IPS-NIHi7 (cell line): ENCODE measurements around the gene ATG4D.

ENCODE experiments used
- DNase-seq: peaks from one replicate; pipeline ENCODE4 v3.0.0; 2012; ENCODE audit warnings: mixed read lengths; ENCODE audit errors: extremely low spot score

The ATG4D gene

DNA sequence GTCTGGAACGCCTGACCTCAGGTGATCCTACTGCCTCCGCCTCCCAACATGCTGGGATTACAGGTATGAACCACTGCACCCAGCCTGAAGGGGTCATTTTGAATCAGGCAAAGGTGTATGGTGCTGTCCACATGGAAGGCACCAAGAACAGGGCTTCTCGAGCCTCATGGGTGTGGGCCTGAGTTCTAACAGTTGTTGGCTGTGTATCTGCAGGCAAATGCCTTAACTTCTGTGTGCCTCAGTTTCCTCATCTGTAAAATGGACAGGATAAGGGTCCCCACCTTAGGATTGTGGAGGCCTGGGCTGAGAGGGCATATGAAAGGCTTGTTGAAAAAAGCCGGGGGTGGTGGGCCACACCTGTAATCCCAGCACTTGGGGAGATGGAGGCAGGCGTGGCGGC lies 34.2 kb downstream of the ATG4D start:
- DNase-seq: no peak

DNA sequence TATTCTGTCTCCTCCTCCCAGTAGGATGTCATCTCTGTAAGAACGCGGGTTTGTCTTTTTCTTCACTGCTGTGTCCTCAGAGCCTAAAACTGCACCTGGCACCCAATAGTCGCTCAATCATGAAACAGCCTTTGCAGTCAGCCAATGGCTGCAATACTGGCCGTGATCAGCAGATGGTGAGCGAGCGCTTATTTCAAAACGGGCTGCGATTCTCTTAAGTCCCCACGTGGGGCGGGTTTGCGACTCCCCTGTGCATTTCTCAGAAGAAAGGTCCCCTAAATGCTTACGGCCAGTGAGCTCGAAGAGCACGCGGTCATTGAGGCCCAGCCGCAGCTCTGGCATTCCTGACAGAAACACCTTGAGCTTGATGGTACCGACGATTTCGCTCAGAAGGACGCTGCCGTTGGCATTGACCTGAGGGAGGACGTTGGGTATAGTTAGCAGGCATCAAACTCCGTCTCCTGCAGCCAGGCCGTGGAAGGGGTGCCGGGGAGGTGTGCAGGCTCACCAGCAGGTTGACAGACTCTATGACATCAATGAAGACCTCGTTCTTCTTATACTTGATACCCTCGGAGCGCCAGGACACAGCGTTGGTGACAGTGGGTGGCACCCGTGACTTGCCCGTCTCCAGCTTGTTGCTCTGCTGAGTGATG lies 37.4 kb downstream of the ATG4D start:
- peak; percentile 77 for DNase-seq

DNA sequence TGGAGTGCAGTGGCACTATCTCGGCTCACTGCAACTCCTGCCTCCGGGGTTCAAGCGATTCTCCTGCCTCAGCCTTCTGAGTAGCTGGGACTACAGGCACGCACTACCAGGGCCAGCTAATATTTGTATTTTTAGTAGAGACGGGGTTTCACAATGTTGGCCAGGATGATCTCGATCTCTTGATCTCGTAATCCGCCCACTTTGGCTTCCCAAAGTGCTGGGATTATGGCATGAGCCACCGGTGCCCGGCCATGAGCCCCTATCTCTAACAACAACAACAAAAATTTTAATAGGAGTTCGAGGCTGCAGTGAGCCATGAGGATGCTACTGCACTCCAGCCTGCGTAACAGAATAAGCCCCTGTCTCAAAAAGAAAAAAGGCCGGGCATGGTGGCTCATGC lies 38.4 kb downstream of the ATG4D start:
- DNase-seq: no peak

DNA sequence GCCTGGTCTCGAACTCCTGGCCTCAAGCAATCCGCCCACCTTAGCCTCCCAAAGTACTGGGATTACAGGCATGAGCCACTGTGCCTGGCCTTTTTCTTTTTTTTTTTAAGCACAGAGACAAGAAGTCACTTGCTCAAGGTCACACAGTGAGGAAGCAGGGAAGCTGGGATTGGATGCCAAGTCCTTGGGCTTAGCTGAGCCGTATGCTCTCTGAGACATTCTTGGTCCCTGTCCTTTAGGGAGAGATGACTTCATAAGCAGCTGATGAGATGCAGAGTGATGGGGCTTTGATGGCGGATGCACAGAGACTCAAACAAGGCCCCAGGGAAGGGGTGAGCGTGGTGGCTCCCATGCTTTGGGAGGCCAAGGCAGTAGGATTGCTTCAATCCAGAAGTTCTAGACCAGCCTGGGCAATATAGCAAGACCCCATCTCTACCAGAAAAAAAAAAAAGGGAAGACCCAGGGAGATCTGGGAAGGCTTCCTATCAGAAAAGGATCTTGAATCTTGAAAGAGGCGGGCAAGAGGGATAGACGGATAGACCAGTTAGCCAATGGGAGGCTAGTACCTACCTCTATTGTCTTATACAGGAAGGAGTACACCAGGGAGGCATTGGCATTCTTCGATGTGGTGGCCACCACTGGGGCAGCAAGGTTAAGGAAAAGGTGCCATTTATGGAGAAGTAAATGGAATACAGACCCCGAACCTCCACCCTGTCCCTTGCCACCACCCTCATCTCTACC lies 39.5 kb downstream of the ATG4D start:
- DNase-seq: no peak

DNA sequence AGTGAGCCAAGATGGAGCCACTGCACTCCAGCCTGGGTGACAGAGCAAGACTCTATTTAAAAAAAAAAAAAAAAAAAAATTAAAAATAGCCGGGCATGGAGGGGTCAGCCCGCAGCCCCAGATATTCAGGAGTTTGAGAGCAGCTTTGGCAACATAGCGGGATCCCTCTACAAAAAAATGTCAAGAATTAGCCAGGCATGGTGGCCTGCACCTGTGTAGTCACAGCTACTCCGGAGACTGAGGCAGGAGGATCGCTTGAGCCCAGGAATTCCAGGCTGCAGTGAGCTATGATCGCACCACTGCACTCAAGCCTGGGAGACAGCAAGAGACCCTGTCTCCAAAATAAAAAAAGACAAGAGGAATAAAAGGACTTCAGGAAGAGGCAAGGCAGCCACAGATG lies 42.7 kb downstream of the ATG4D start:
- no peak for DNase-seq

DNA sequence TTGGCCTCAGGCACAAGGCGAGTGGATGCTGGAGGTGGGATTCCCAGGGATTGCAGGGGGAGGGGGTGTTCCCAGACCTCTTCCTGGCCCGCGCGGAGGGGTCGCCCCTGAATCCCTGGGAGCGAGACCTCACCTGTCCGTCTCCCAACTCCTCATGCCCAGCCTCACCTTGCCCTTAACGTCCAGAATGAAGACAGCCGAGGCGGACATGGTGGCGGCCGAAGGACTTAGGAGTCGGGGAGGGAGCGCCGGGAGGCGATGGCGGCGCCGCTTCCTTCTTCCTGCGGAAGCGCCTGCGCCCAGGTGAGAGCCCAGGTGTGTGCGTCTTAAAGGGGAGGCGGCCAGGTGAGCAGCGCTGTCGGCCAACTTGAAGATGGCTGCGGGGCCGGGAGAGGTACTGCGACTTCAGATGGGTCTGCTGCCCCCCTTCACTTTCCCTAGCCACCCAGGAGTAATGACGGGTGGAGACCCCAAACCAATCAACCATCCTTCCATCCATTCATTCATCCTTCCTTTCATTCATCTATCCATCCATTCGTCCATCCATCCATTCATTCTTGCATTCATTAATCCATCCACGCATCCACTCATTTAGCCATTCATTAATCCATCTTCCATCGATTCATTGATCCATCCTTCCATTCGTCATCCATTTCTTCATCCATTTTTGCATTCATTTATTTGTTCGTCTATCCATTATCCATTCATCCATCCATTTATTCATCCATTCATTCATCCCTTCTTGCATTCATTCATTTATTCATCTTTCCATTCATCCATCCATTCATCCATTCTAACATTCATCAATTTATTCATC lies 43.5 kb downstream of the ATG4D start, which contains the start of gene AP1M2:
AP1M2 (minus strand) TSS at position 291 of the 817 bp plus-strand sequence; CDS start at position 210, 81 bp downstream.
- DNase-seq: peak; percentile 74

DNA sequence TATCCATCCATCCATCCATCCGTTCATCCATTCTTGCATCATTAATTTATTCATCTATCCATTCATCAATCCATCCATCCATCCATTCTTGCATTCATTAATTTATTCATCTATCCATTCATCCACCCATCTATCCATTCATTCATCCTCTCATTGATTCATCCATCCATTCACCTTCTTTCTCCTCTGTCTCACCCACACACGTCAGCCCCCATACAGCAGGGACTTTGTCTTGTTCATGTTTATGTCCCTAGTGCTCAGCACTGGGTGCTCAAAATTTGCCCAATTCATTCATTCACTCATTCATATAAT lies 44.1 kb downstream of the ATG4D start:
- no peak for DNase-seq

DNA sequence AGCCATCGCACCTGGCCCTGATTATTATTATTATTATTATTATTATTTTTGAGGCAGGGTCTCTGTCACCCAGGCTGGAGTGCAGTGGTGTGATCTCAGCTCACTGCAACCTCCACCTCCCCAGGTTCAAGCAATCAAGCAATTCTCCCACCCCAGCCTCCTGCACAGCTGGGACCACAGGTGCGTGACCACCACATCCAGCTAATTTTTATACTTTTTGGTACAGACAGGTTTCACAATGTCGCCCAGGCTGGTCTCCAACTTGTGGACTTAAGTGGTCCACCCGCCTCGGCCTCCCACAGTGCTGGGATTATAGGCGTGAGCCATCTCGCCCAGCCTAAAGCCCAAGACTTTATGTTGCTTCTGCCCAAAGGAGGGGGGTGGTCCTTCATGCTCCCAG lies 49.4 kb downstream of the ATG4D start:
- no peak for DNase-seq

DNA sequence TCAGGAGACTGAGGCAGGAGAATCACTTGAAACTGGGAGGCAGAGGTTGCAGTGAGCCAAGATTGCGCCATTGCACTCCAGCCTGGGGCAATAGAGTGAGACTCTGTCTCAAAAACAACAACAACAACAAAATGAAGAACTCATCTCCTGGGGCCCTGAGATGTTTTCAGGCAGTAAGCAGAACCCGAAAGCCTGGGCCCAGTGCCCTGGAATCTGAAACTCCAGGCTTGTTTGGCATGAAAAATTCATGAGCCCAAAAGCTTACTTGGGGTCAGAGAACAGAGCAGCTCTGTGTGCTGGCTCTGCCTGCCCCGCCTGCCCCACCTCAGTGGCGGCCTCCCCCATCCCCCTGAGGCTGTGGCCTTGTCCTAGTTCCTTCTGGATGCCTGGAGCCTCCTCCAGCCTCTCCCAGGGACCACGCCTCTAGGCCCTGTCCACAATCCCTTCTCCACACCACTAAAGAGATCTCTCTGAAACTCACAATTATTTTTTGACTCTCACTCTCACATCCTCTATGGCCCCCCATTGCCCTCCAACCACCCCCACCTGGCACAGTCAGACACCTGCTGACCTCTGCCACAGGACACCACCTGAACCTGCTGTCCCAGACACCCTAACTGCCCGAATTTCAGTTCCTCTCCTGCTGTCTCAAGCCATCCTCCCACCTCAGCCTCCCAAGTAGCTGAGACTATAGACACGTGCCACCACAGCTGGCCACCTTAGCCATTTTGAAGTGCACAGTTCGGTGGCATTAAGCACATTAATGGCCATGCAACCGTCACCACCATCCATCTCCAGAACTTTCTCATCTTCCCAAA lies 50.3 kb downstream of the ATG4D start:
- DNase-seq: no peak

DNA sequence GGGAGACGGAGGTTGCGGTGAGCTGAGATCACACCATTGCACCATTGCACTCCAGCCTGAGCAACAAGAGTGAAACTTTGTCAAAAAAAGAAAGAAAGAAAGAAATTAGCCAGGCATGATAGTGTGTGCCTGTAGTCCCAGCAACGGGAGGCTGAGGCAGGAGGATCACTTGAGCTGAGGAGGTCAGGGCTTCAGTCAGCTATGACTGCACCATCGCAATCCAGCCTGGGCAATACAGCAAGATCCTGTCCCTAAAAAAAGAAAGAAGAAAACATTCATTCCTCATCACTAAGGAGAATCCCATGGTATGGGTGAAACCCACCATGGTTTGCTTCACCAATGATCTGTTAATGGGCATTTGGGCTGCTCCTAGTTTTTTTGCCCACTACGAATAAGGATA lies 56.4 kb downstream of the ATG4D start:
- DNase-seq: no peak

DNA sequence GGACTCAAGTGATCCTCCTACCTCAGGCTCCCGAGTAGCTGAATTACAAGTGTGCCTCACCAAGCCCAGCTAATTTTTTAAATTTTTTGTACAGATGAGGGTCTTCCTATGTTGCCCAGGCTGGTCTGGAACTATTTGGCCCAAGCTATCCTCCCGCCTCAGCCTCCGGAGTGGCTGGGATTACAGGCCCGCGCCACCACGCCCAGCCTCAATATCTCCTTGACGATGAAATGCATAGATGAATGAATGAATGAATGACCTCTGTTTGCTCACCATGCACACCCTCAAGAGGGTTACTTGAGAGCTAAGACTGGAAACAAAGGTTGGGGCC lies 58.3 kb downstream of the ATG4D start:
- DNase-seq: no peak

DNA sequence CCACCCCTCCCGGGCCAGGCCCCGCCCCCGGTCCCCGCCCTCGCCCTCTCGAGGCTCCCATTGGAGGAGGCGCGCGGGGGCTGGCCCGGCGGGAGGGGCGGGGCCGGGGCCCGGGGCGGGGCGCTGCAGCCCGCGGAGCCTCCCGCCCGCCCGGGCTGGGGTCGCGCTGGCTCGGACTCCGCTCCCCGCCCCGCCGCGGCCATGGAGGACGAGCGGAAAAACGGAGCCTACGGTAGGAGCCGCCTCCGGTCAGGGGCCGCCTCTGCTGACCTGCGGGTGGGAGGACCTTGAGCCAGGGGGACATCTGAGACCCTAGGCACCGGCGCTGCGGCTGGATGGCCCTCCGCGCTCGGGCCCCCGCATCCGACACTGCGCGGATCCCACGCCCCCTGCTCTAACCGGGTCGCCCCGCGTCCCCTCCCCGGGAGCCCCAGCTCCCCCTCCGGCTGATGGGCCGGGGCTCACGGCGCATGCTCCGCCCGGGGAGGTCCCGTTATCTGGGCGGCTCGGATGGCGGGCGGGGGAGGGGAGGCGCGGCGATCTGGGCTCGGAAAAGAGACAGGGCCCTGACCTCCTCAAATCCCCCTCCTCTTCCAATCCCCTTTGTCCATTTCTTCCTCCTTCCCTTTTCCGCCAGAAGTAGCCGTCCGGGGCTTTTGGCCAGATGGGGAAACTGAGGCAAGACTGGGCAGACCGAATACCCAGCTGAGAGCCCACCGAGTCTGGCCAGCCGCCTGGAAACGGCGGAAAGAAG lies 58.8 kb downstream of the ATG4D start:
- DNase-seq: peak; percentile 99
